Measurements from ENCODE around the gene NTM.

DNA sequence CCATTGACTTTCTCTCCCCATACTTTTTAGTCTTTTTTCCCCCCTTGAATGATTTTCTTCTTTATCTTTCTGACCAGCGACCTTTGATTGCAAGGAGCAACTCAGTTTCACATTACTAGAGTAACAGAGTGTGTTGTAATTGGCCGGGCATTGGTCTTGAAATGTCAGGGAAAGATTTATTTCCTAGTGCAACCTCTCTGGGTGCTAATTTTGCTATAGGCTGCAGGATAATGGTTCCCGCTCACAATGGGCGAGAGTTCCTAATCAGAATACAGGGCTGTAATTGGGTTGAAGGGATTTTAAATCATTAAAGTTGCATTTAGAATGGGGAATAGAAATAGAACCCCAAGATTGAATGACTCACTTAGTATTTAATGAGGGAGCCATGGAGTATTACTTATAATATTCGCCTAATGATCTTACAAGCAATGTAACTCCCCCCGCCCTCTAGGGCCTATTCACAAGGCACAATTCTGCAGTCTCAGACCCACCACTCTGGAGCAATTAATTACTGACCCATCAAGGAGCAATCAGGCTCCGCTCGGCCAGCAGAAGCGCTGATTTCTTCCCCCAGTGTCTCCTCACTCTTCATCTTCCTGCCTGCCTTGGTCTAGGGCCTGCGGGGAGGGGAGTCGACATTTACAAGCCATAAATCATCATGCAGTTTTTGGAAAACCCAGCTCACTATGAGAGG lies 725.9 kb downstream of the NTM start:
- TF ChIP-seq, protein P1, sequence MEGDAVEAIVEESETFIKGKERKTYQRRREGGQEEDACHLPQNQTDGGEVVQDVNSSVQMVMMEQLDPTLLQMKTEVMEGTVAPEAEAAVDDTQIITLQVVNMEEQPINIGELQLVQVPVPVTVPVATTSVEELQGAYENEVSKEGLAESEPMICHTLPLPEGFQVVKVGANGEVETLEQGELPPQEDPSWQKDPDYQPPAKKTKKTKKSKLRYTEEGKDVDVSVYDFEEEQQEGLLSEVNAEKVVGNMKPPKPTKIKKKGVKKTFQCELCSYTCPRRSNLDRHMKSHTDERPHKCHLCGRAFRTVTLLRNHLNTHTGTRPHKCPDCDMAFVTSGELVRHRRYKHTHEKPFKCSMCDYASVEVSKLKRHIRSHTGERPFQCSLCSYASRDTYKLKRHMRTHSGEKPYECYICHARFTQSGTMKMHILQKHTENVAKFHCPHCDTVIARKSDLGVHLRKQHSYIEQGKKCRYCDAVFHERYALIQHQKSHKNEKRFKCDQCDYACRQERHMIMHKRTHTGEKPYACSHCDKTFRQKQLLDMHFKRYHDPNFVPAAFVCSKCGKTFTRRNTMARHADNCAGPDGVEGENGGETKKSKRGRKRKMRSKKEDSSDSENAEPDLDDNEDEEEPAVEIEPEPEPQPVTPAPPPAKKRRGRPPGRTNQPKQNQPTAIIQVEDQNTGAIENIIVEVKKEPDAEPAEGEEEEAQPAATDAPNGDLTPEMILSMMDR (IDR thresholded peaks at IDR 0.05 in 8 of 11, conservative IDR thresholded peaks at IDR 0.05 in 3 of 11): no peak
- TF ChIP-seq POLR2A (IDR thresholded peaks at IDR 0.05): no peak

All from spleen (tissue), 7 donors.